ENCODE data around the gene GPR37. TPM values are rescaled to one million over a fixed set of nuclear protein-coding genes. Genes with fewer than 3 reads are reported as not detected.

GPR37 gene
- total RNA-seq, 1 experiment from 2014 or later, result 1.6 TPM

DNA sequence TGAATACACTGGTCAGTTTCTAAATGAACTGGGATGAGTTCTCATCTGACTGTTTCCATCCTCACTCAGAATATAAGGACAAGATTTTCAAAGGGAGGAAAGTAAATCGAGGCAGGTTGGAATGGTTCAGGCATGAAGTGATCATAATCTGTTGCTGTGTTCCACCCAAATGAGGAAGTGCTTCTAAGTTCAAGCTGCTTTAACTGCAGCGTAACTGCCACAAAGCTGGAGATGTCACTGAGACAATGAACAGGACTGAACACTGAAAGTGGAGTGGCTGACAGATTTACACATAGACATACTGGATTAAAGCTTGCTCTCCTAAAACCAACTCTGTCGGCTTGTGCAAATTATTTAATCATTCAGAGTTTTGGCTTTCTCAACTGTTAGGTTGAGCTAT lies 66.6 kb downstream of the GPR37 start:
- Histone ChIP-seq H3K56ac (ENCODE audit: insufficient read length, low read depth, low read length) (no peak overlapping the region), H3K27ac (ENCODE audit: insufficient read length, low read depth, low read length) (no peak overlapping the region), H2AFZ (ENCODE audit: low read length) (no peak overlapping the region), H4K5ac (ENCODE audit: insufficient read length, low read depth, low read length) (no peak overlapping the region), H3T11ph (ENCODE audit: low read length) (no peak overlapping the region), H3K27me3 (ENCODE audit: insufficient read depth, low read length) (no peaks in the 10 kb centered on the region), H3K4me2 (ENCODE audit: insufficient read depth, insufficient read length, low read length) (no peak overlapping the region), H2AK5ac (ENCODE audit: insufficient read length, low read length) (no peak overlapping the region), H2BK5ac (ENCODE audit: insufficient read length, low read length) (no peak overlapping the region), H4K8ac (replicated peaks; ENCODE audit: insufficient read length, low read depth, low read length) (no peak overlapping the region), H2BK12ac (ENCODE audit: insufficient read length, low read depth, low read length) (no peak overlapping the region), H3K4me1 (ENCODE audit: insufficient read depth, low read length) (no peaks in the 10 kb centered on the region), H3K4ac (ENCODE audit: low read depth, low read length) (no peak overlapping the region), H3K18ac (ENCODE audit: insufficient read length, low read depth, low read length) (no peak overlapping the region), H3K79me1 (ENCODE audit: insufficient read depth, low read depth, low read length, poor library complexity, severe bottlenecking) (no peaks in the 10 kb centered on the region), H3K14ac (ENCODE audit: insufficient read depth, low read length) (no peak overlapping the region), H4K91ac (ENCODE audit: insufficient read length, low read depth, low read length) (no peak overlapping the region), H2BK15ac (ENCODE audit: low read depth, low read length) (no peak overlapping the region), H3K79me2 (ENCODE audit: insufficient read depth, low read length) (no peaks in the 10 kb centered on the region), H3K23ac (ENCODE audit: insufficient read length, low read depth, low read length) (no peak overlapping the region), H3K9me3 (ENCODE audit: control insufficient read depth, low read depth, low read length) (no peaks in the 10 kb centered on the region), H4K20me1 (ENCODE audit: control insufficient read depth, insufficient read depth, insufficient read length) (no peaks in the 10 kb centered on the region), H2BK20ac (ENCODE audit: low read depth, low read length, poor library complexity, severe bottlenecking) (no peak overlapping the region), H2BK120ac (ENCODE audit: low read depth, low read length, poor library complexity, severe bottlenecking) (no peak overlapping the region), H3K9ac (ENCODE audit: extremely low read depth, insufficient read length, low read length) (no peak overlapping the region), H3K23me2 (ENCODE audit: insufficient read length, low read depth, low read length, poor library complexity, severe bottlenecking) (no peaks in the 10 kb centered on the region)
- H3K27ac Mint-ChIP-seq, result no peak overlapping the region
- no peaks in the 10 kb centered on the region for H3K27me3 Mint-ChIP-seq (ENCODE audit: low read depth)
- H3K36me3 Mint-ChIP-seq (ENCODE audit: insufficient read depth in 1 of 3, low read depth in 3 of 3), result no peaks in the 10 kb centered on the region
- no peak overlapping the region for H3K4me3 Mint-ChIP-seq
- no CpG with 5 or more reads among the region's 3 CpGs for WGBS (ENCODE audit: extremely low coverage, insufficient read length, low lambda C conversion rate)
- TF ChIP-seq, protein P1, sequence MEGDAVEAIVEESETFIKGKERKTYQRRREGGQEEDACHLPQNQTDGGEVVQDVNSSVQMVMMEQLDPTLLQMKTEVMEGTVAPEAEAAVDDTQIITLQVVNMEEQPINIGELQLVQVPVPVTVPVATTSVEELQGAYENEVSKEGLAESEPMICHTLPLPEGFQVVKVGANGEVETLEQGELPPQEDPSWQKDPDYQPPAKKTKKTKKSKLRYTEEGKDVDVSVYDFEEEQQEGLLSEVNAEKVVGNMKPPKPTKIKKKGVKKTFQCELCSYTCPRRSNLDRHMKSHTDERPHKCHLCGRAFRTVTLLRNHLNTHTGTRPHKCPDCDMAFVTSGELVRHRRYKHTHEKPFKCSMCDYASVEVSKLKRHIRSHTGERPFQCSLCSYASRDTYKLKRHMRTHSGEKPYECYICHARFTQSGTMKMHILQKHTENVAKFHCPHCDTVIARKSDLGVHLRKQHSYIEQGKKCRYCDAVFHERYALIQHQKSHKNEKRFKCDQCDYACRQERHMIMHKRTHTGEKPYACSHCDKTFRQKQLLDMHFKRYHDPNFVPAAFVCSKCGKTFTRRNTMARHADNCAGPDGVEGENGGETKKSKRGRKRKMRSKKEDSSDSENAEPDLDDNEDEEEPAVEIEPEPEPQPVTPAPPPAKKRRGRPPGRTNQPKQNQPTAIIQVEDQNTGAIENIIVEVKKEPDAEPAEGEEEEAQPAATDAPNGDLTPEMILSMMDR (conservative IDR thresholded peaks at IDR 0.05), result no peak
- no peaks in the 10 kb centered on the region for H3K4me1 Mint-ChIP-seq
- DNase-seq, result no peak
- 0 out of 5 replicates have a peak, but pooled peaks cover 0 to 2% of the 10 kb centered on the region in 2 experiments for H3K9me3 Mint-ChIP-seq

Data from H9 (cell line).